ENCODE results near the gene TTBK2.

TTBK2 gene

GRCh38 chr15:42707873-42708544 lies 212.6 kb downstream of the TTBK2 start:
- TF ChIP-seq TAF1 (IDR thresholded peaks at IDR 0.05; ENCODE audit: low read depth) (no peak), CEBPB (IDR thresholded peaks at IDR 0.05) (no peak), EP300 (IDR thresholded peaks at IDR 0.05; ENCODE audit: borderline replicate concordance) (no peak)

GRCh38 chr15:42707068-42707467 lies 213.5 kb downstream of the TTBK2 start:
- TF ChIP-seq ZBTB7A (IDR thresholded peaks at IDR 0.05; ENCODE audit: low read depth) (no peak), TAF1 (IDR thresholded peaks at IDR 0.05; ENCODE audit: low read depth) (no peak), USF1 (IDR thresholded peaks at IDR 0.05) (no peak), NFIC (IDR thresholded peaks at IDR 0.05) (no peak), CREB1 (IDR thresholded peaks at IDR 0.05; ENCODE audit: low read depth) (no peak), RAD21 (IDR thresholded peaks at IDR 0.05; ENCODE audit: low read depth) (no peak), EP300 (IDR thresholded peaks at IDR 0.05; ENCODE audit: borderline replicate concordance) (no peak), FOXM1 (IDR thresholded peaks at IDR 0.05; ENCODE audit: borderline replicate concordance, low read depth) (no peak), MAX (IDR thresholded peaks at IDR 0.05) (no peak), TEAD4 (IDR thresholded peaks at IDR 0.05) (no peak), YY1 (IDR thresholded peaks at IDR 0.05; ENCODE audit: low read depth) (no peak), TCF12 (IDR thresholded peaks at IDR 0.05; ENCODE audit: low read depth) (no peak), EGR1 (IDR thresholded peaks at IDR 0.05) (no peak), CEBPB (IDR thresholded peaks at IDR 0.05) (no peak)
- TF ChIP-seq, protein P1, sequence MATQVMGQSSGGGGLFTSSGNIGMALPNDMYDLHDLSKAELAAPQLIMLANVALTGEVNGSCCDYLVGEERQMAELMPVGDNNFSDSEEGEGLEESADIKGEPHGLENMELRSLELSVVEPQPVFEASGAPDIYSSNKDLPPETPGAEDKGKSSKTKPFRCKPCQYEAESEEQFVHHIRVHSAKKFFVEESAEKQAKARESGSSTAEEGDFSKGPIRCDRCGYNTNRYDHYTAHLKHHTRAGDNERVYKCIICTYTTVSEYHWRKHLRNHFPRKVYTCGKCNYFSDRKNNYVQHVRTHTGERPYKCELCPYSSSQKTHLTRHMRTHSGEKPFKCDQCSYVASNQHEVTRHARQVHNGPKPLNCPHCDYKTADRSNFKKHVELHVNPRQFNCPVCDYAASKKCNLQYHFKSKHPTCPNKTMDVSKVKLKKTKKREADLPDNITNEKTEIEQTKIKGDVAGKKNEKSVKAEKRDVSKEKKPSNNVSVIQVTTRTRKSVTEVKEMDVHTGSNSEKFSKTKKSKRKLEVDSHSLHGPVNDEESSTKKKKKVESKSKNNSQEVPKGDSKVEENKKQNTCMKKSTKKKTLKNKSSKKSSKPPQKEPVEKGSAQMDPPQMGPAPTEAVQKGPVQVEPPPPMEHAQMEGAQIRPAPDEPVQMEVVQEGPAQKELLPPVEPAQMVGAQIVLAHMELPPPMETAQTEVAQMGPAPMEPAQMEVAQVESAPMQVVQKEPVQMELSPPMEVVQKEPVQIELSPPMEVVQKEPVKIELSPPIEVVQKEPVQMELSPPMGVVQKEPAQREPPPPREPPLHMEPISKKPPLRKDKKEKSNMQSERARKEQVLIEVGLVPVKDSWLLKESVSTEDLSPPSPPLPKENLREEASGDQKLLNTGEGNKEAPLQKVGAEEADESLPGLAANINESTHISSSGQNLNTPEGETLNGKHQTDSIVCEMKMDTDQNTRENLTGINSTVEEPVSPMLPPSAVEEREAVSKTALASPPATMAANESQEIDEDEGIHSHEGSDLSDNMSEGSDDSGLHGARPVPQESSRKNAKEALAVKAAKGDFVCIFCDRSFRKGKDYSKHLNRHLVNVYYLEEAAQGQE (IDR thresholded peaks at IDR 0.05; ENCODE audit: low read depth): no peak

GRCh38 chr15:42705336-42705735 lies 215.2 kb downstream of the TTBK2 start:
- no peak for TF ChIP-seq USF1 (IDR thresholded peaks at IDR 0.05)

- TF ChIP-seq TAF1 (IDR thresholded peaks at IDR 0.05; ENCODE audit: low read depth) (no peak), FOXM1 (IDR thresholded peaks at IDR 0.05; ENCODE audit: borderline replicate concordance, low read depth) (no peak), TCF12 (IDR thresholded peaks at IDR 0.05; ENCODE audit: low read depth) (no peak), NFIC (IDR thresholded peaks at IDR 0.05) (no peak), ZBTB7A (IDR thresholded peaks at IDR 0.05; ENCODE audit: low read depth) (no peak), CREB1 (IDR thresholded peaks at IDR 0.05; ENCODE audit: low read depth) (no peak), RAD21 (IDR thresholded peaks at IDR 0.05; ENCODE audit: low read depth) (peak; percentile 95), EP300 (IDR thresholded peaks at IDR 0.05; ENCODE audit: borderline replicate concordance) (no peak)
Measured at GRCh38 chr15:42704492-42704926, 216.1 kb downstream of the TTBK2 start.

DNA sequence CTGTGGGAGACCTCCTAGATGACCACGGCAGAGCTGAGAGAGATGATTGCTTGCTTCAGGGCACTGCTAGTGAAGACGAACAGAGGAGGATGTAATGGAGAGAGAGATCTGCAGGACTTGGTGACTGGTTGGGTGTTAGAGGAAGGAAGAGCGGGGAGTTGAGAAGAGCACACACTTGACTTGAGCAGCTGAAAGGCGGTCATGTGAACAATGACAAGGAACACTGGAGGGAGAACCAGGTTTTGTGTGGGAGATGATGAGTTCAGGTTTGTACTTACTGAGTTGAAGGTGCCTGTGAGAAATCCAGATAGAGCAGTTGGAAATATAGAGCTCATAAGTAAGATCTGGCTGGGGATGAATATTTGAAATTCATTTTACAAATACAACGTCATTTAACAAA lies 224.0 kb downstream of the TTBK2 start:
- TF ChIP-seq FOXM1 (IDR thresholded peaks at IDR 0.05; ENCODE audit: borderline replicate concordance, low read depth) (no peak), ZBTB7A (IDR thresholded peaks at IDR 0.05; ENCODE audit: low read depth) (no peak), USF1 (IDR thresholded peaks at IDR 0.05) (no peak), MAX (IDR thresholded peaks at IDR 0.05) (no peak), EP300 (IDR thresholded peaks at IDR 0.05; ENCODE audit: borderline replicate concordance) (no peak), TAF1 (IDR thresholded peaks at IDR 0.05; ENCODE audit: low read depth) (no peak), TEAD4 (IDR thresholded peaks at IDR 0.05) (no peak), CREB1 (IDR thresholded peaks at IDR 0.05; ENCODE audit: low read depth) (no peak), CEBPB (IDR thresholded peaks at IDR 0.05) (no peak), RAD21 (IDR thresholded peaks at IDR 0.05; ENCODE audit: low read depth) (no peak), EGR1 (IDR thresholded peaks at IDR 0.05) (no peak), TCF12 (IDR thresholded peaks at IDR 0.05; ENCODE audit: low read depth) (no peak)
- TF ChIP-seq, protein P1 (IDR thresholded peaks at IDR 0.05; ENCODE audit: low read depth): no peak

Data from Ishikawa (cell line).